Panc1 (cell line): ENCODE data around the gene CDC45. TPM values are rescaled to one million over a fixed set of nuclear protein-coding genes. Genes with fewer than 3 reads are reported as not detected.
A peak's percentile ranks its signal among the peaks of the same experiment; 100 is the strongest.

Experiments used
- ATAC-seq: fragments of 200-7000 bp; cut with Tn5 transposase; 2 replicates; pipeline ENCODE4 v1.9.1; 2020; ENCODE audit warnings: mild to moderate bottlenecking, moderate library complexity
- BruUV-seq: library from RNA; stranded (reverse); fragments of 400-500 nt; replicated peaks from 2 replicates; lab custom pipeline; 2021; lab: Mats Ljungman, UMichigan
- CTCF ChIA-PET: fragments of 300-600 bp; sonication (Branson Sonifier 250); formaldehyde crosslinking; loops from one replicate; lab custom pipeline; 2022; ENCODE audit warnings: antibody characterized with exemption; lab: Charles Lee
- POLR2A ChIA-PET: fragments of 300-600 bp; sonication (Branson Sonifier 250); formaldehyde crosslinking; loops from one replicate; lab custom pipeline; 2022; ENCODE audit warnings: antibody characterized with exemption; lab: Charles Lee
- DNase-seq: peaks from one replicate; pipeline ENCODE4 v3.0.0-alpha.2; 2010; ENCODE audit warnings: low read depth, low spot score
- H3K27ac ChIP-seq: 2 replicates; pipeline ENCODE4 v1.5.1; 2011; ENCODE audit warnings: mild to moderate bottlenecking, low read length, inconsistent platforms
- H3K27me3 ChIP-seq: fragments of 200-500 bp; sonication (Bioruptor generic); 2 replicates; pipeline ENCODE4 v1.6.0; 2014; ENCODE audit warnings: low read length, inconsistent platforms; ENCODE audit not compliant: control insufficient read depth, insufficient read depth
- H3K36me3 ChIP-seq: fragments of 200-500 bp; sonication (Bioruptor generic); 2 replicates; pipeline ENCODE4 v1.5.1; 2014; ENCODE audit warnings: inconsistent platforms, mild to moderate bottlenecking, low read length, moderate library complexity; ENCODE audit not compliant: control insufficient read depth, insufficient read depth
- H3K4me1 ChIP-seq: 2 replicates; pipeline ENCODE4 v1.5.1; 2011; ENCODE audit warnings: inconsistent platforms, mild to moderate bottlenecking, low read length, moderate library complexity; ENCODE audit not compliant: control insufficient read depth, insufficient read depth
- H3K4me3 ChIP-seq, 2 experiments: 2 replicates each; pipeline ENCODE4 v1.5.1; 2011 to 2012; ENCODE audit warnings: low read depth in 2 of 2, low read length in 2 of 2, mild to moderate bottlenecking in 2 of 2, inconsistent platforms in 1 of 2, moderate library complexity in 1 of 2
- H3K9me3 ChIP-seq: fragments of 200-500 bp; sonication (Bioruptor generic); 2 replicates; pipeline ENCODE4 v1.5.1; 2014; ENCODE audit warnings: low read depth, mild to moderate bottlenecking, inconsistent platforms, low read length, moderate library complexity; ENCODE audit not compliant: control insufficient read depth, insufficient read depth
- CTCF ChIP-seq: fragments of 450-650 bp; IDR thresholded peaks from 2 replicates; pipeline ENCODE4 v1.5.1; 2017; ENCODE audit warnings: mild to moderate bottlenecking
- POLR2AphosphoS5 ChIP-seq: IDR thresholded peaks from 2 replicates; pipeline ENCODE4 v1.6.1; 2012; ENCODE audit warnings: mild to moderate bottlenecking, low read depth, low read length, moderate library complexity
- REST ChIP-seq, 2 experiments: IDR thresholded peaks; 2 replicates each; pipeline ENCODE4 v1.6.1; 2011 to 2012; ENCODE audit warnings: low read depth in 2 of 2, control low read depth in 1 of 2, low read length in 1 of 2, mild to moderate bottlenecking in 1 of 2, moderate library complexity in 1 of 2; ENCODE audit not compliant: insufficient read depth in 1 of 2
- SIN3A ChIP-seq: IDR thresholded peaks from 2 replicates; pipeline ENCODE4 v1.6.1; 2012; ENCODE audit warnings: low read depth, mild to moderate bottlenecking, low read length, moderate library complexity, borderline replicate concordance; ENCODE audit not compliant: insufficient read depth
- TCF7L2 ChIP-seq: IDR thresholded peaks from 2 replicates; pipeline ENCODE4 v1.6.1; 2011; ENCODE audit warnings: mild to moderate bottlenecking, low read depth, low read length, inconsistent platforms
- in situ Hi-C: cut with HindIII; loops from 2 replicates; pipeline ENCODE4 v1.10.0; 2016; ENCODE audit warnings: low sequenced_read_pairs, low pct_unique_long_range_greater_than_20kb
- intact Hi-C: fragments of 100-400 bp; cut with micrococcal nuclease; formaldehyde crosslinking; loops from one replicate; pipeline ENCODE4 v1.10.0; 2022; ENCODE audit not compliant: unreplicated experiment
- total RNA-seq: library from RNA; stranded (reverse); gene quantifications from one replicate; pipeline ENCODE4 v1.2.1, GENCODE V29; 2021; ENCODE audit not compliant: unreplicated experiment

The CDC45 gene
- total RNA-seq, 1 experiment from 2014 or later, result 26.1 TPM

GRCh38 chr22:19472233-19472632 lies 7.5 kb upstream of the CDC45 start:
- TF ChIP-seq REST (IDR thresholded peaks at IDR 0.05; ENCODE audit: insufficient read depth in 1 of 2, low read depth in 2 of 2, low read length in 1 of 2) (no peak), CTCF (no peak), SIN3A (no peak), TCF7L2 (no peak), POLR2AphosphoS5 (no peak)
- Histone ChIP-seq H3K27ac (no peak overlapping the region), H3K9me3 (no peaks in the 10 kb centered on the region), H3K4me1 (peaks cover under 1% of the 10 kb centered on the region; the same call in 1 of the 2 replicates), H3K27me3 (no peaks in the 10 kb centered on the region), H3K4me3 (no peak overlapping the region), H3K36me3 (peaks cover 6% of the 10 kb centered on the region)
- no TSS peak for BruUV-seq
- DNase-seq (no peak), ATAC-seq (no peak)
- intact Hi-C loops, result no loop called here
- in situ Hi-C loops, result no loop called here
- ChIA-PET POLR2A (no interaction called here), CTCF (no interaction called here)

- intact Hi-C loops (no loop called here), in situ Hi-C loops (no loop called here)
- ATAC-seq (peak; percentile 61; the same call in 1 of the 2 replicates), DNase-seq (no peak)
- Histone ChIP-seq H3K9me3 (no peaks in the 10 kb centered on the region), H3K4me3 (no peak overlapping the region), H3K4me1 (peaks cover 3% of the 10 kb centered on the region; the same call in 1 of the 2 replicates), H3K27me3 (no peaks in the 10 kb centered on the region), H3K27ac (no peak overlapping the region), H3K36me3 (peaks cover 6% of the 10 kb centered on the region)
- TF ChIP-seq TCF7L2 (no peak), REST (IDR thresholded peaks at IDR 0.05; ENCODE audit: insufficient read depth in 1 of 2, low read depth in 2 of 2, low read length in 1 of 2) (no peak)
- ChIA-PET POLR2A (interaction anchor here (0.6 kb wide), 1 partner anchor 356 kb away, joined by 3 read pairs; no protein-coding TSS in a partner anchor), CTCF (interaction anchor here (0.6 kb wide), 1 partner anchor 16 kb away, joined by 3 read pairs; no protein-coding TSS in a partner anchor)
- no TSS peak for BruUV-seq
Measured at GRCh38 chr22:19473578-19473977, 6.1 kb upstream of the CDC45 start.
